Uterine smooth muscle cell (primary cell): ENCODE measurements around the gene UNC79. TPM values are rescaled to one million over a fixed set of nuclear protein-coding genes. Genes with fewer than 3 reads are reported as not detected.

Experiments used
- total RNA-seq: library from RNA; depleted of rRNA; stranded (reverse); fragments of >200 nt; gene quantifications from 2 replicates; pipeline ENCODE4 v1.2.3, GENCODE V29; 2014

The UNC79 gene
- total RNA-seq, result under 0.01 and 0.12 TPM in 2 replicates

DNA sequence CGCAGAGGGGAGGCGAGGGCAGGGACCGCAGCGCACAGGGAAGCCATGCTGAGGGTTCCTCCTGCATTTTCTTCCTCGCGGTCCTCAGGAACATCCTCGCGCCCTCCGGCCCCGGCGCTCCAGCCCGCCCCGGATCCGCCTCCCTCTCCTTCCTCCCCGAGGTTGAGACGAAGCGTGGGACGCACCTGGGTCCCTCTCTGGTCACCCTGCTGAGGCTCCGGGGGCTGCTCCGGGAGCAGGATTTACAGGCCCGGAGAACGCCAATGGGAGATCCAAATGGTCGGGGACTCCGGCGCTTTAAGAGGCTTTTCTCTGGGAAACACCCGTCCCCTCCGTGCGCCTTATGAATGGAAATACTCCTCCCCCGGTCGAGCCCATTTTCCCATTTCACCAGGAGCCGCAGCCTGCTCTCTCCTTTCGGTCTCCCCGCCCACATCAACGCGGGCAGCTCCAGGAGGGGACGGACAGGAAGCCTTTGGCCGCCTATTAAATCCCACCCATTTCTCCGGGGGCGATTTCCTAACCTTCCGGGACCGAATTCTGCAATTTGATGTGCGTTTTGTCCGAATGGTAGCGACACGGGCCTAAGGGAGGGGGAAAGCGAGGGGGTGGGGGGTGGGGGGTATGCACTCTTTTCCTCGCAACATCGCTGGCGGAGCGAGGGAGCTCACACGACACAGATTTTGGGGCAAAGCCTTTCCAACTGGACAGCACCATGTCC is at the start of gene UNC79:
UNC79 (plus strand) TSS at position 625 of the 721 bp plus-strand sequence; CDS start at position 716, 91 bp downstream.

Other genes starting within 250 kb of the UNC79 start
- 11.3 and 15.0 TPM in 2 replicates for gene MOAP1, start 246.0 kb upstream of the UNC79 start, total RNA-seq
- 7.4 and 10.2 TPM in 2 replicates for gene LYSET, start 245.6 kb upstream of the UNC79 start, total RNA-seq
- gene GON7, start 223.9 kb upstream of the UNC79 start, total RNA-seq, result 11.2 and 17.0 TPM in 2 replicates
- gene UBR7, start 223.7 kb upstream of the UNC79 start, total RNA-seq, result 23.6 and 53.7 TPM in 2 replicates
- 25.2 and 28.0 TPM in 2 replicates for gene BTBD7, start 97.9 kb upstream of the UNC79 start, total RNA-seq
- gene COX8C, start 83.8 kb upstream of the UNC79 start, total RNA-seq, result not detected in 2 replicates